ENCODE measurements around the gene LRRC42. TPM values are rescaled to one million over a fixed set of nuclear protein-coding genes. Genes with fewer than 3 reads are reported as not detected.
A peak's percentile ranks its signal among the peaks of the same experiment; 100 is the strongest.

LRRC42 gene
- polyA plus RNA-seq, 2 of the 4 experiments (the other 2 are of a cell fraction) = 29.7 to 35.1 TPM

DNA sequence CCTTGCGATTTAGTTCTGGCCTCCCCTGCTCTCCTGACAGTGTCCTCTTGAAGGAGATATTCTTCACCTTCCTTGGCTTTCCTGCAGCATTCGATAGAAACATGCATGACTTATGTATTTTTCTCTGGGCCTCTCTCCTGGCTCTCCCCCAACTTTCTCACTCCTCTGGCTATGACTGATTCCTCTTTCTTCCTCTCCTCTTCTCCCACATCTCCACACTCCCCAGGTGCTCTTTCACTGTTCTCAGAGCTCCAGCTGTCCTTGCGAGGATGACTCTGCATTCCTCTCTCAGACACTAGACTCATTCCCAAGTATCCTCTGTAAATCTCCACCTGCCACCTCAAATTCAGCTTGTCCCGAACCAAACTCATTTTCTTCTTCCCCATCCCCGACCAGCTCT is 18.0 kb downstream of the LRRC42 start:
- DNase-seq (ENCODE audit: low read depth in 1 of 2, low spot score in 1 of 2) (no peak), ATAC-seq (no peak), FAIRE-seq (no peak)
- H3K4me2 ChIP-seq = no peak overlapping the region
- POLR2A ChIA-PET = no interaction called here
- TF ChIP-seq ZFP36 (IDR thresholded peaks at IDR 0.05; ENCODE audit: borderline replicate concordance, partially characterized antibody) (no peak), EP300 (IDR thresholded peaks at IDR 0.05) (no peak), ZSCAN20 (CRISPR knock-in tag; IDR thresholded peaks at IDR 0.05) (no peak), NFE2L2 (conservative IDR thresholded peaks at IDR 0.05; ENCODE audit: low read length) (no peak), CEBPB (IDR thresholded peaks at IDR 0.05) (no peak), MAFK (IDR thresholded peaks at IDR 0.05; ENCODE audit: partially characterized antibody) (no peak), ZC3H11A (IDR thresholded peaks at IDR 0.05) (no peak), CHD4 (IDR thresholded peaks at IDR 0.05; ENCODE audit: borderline replicate concordance) (no peak), CHD2 (IDR thresholded peaks at IDR 0.05; ENCODE audit: low read length, partially characterized antibody) (no peak), HOXB5 (CRISPR knock-in tag; IDR thresholded peaks at IDR 0.05) (no peak)
- TF ChIP-seq, protein P1, sequence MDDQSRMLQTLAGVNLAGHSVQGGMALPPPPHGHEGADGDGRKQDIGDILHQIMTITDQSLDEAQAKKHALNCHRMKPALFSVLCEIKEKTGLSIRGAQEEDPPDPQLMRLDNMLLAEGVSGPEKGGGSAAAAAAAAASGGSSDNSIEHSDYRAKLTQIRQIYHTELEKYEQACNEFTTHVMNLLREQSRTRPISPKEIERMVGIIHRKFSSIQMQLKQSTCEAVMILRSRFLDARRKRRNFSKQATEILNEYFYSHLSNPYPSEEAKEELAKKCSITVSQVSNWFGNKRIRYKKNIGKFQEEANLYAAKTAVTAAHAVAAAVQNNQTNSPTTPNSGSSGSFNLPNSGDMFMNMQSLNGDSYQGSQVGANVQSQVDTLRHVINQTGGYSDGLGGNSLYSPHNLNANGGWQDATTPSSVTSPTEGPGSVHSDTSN (IDR thresholded peaks at IDR 0.05) = no peak
- peaks cover 18% of the 10 kb centered on the region for H3K4me1 ChIP-seq
- H3K4me3 ChIP-seq = no peak overlapping the region
- CTCF ChIA-PET = interaction anchor here (6.4 kb wide), 1 partner anchor 14 kb away, joined by 45 read pairs; no protein-coding TSS in a partner anchor
- H3K27ac ChIP-seq = no peak overlapping the region
- H3K9me3 ChIP-seq = no peaks in the 10 kb centered on the region
- 86% methylated on average over 5 of the region's 5 CpGs for WGBS (ENCODE audit: missing lambda C conversion rate)

DNA sequence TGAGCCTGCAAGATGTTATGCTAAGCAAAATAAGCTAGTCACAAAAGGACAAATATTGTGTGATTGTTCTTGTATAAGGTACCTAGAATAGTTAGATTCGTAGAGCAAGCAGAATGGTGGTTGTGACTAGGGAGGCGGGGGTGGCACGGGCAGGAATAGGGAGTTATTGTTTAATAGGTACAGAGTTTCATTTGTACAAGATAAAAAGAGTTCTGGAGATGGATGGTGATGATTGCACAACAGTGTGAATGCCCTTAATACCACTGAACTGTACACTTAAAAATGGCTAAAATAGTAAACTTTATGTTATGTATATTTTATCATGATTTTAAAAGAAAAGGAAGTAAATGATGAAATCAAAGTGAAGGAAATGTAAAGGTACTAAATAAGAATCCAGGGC is 20.6 kb downstream of the LRRC42 start:
- Histone ChIP-seq H3K4me2 (no peak overlapping the region), H3K4me3 (no peak overlapping the region), H3K4me1 (peaks cover 18% of the 10 kb centered on the region), H3K27ac (no peak overlapping the region), H3K9me3 (no peaks in the 10 kb centered on the region)
- 77% methylated on average over 3 of the region's 3 CpGs for WGBS (ENCODE audit: missing lambda C conversion rate)
- no peak for ATAC-seq
- no peak for DNase-seq (ENCODE audit: low read depth in 1 of 2, low spot score in 1 of 2)
- no peak for TF ChIP-seq MYC (IDR thresholded peaks at IDR 0.05; ENCODE audit: borderline replicate concordance, low read length)
- TF ChIP-seq, protein P1 (IDR thresholded peaks at IDR 0.05) = no peak
- TF ChIP-seq ZNF302 (CRISPR knock-in tag; IDR thresholded peaks at IDR 0.05) = no peak
- TF ChIP-seq, protein P2, sequence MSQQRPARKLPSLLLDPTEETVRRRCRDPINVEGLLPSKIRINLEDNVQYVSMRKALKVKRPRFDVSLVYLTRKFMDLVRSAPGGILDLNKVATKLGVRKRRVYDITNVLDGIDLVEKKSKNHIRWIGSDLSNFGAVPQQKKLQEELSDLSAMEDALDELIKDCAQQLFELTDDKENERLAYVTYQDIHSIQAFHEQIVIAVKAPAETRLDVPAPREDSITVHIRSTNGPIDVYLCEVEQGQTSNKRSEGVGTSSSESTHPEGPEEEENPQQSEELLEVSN (IDR thresholded peaks at IDR 0.05; ENCODE audit: borderline replicate concordance, low read depth) = no peak
- no peak for TF ChIP-seq ESRRA (IDR thresholded peaks at IDR 0.05; ENCODE audit: borderline replicate concordance, low read length)
- no peak for TF ChIP-seq HOXA7 (CRISPR knock-in tag; IDR thresholded peaks at IDR 0.05)
- TF ChIP-seq ZFP36 (IDR thresholded peaks at IDR 0.05; ENCODE audit: borderline replicate concordance, partially characterized antibody) = no peak
- TF ChIP-seq RCOR1 (IDR thresholded peaks at IDR 0.05; ENCODE audit: low read depth, low read length) = no peak
- no peak for TF ChIP-seq ZSCAN20 (CRISPR knock-in tag; IDR thresholded peaks at IDR 0.05)
- TF ChIP-seq FOSL2 (IDR thresholded peaks at IDR 0.05) = no peak
- no peak for TF ChIP-seq FOSL2 (CRISPR knock-in tag; IDR thresholded peaks at IDR 0.05)
- CTCF ChIA-PET = interaction anchor here (0.6 to 1.4 kb wide), 3 partner anchors 17 to 88 kb away, joined by 3 read pairs; no protein-coding TSS in a partner anchor
- POLR2A ChIA-PET = no interaction called here
- FAIRE-seq = no peak

DNA sequence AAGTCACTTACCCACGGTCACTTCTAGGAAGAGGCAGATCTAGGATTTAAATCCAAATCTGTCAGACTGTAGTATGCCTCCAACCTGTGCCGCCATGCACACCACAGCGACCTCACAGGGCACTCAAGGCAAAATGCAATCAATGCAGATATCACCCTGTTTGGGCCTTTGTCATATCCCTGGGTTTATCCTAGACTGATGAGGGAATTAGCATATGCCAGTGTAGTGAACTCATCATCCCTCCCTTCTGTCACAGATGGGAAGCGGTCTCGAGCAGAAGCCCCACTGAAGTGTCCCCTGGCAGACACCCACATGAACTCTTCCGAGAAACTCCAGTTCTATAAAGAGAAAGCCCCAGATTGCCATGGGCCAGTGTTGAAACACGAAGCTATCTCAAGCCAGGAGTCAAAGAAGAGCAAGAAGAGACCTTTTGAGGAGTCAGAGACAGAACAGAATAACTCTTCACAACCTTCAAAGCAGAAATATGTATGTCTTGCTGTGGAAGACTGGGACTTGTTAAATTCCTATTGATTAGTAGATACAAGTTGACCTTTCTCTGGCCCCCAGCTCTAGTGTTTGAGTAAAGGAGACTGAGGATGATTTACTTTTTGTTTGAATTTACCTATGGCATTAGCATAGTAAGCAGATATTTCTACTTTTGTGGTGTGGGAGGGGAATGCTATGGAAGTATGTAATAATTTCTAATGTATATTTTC is 21.4 kb downstream of the LRRC42 start:
- Histone ChIP-seq H3K4me1 (peaks cover 18% of the 10 kb centered on the region), H3K27ac (no peak overlapping the region), H3K9me3 (no peaks in the 10 kb centered on the region), H3K4me3 (no peak overlapping the region), H3K4me2 (peak overlapping the region; percentile 38; the same call in 1 of the 3 replicates)
- ChIA-PET POLR2A (no interaction called here), CTCF (interaction anchor here (0.7 kb wide), 1 partner anchor 89 kb away, joined by 3 read pairs; no protein-coding TSS in a partner anchor)
- FAIRE-seq (no peak), ATAC-seq (no peak; a peak in 2 of 6 replicates), DNase-seq (ENCODE audit: low read depth in 1 of 2, low spot score in 1 of 2) (no peak)
- TF ChIP-seq ESRRA (IDR thresholded peaks at IDR 0.05; ENCODE audit: borderline replicate concordance, low read length) (no peak), CHD4 (IDR thresholded peaks at IDR 0.05; ENCODE audit: borderline replicate concordance) (no peak), HEYL (CRISPR knock-in tag; IDR thresholded peaks at IDR 0.05) (no peak), CEBPB (IDR thresholded peaks at IDR 0.05) (no peak)
- 87% methylated on average over 7 of the region's 7 CpGs for WGBS (ENCODE audit: missing lambda C conversion rate)

Data from A549 (cell line).